Ascending aorta (tissue), 2 donors: ENCODE data around the gene METTL16. TPM values are rescaled to one million over a fixed set of nuclear protein-coding genes. Genes with fewer than 3 reads are reported as not detected.

Experiments
- DNase-seq, 2 donors: peaks; one replicate each; pipeline ENCODE4 v3.0.0-alpha.2; 2019; ENCODE audit warnings: low spot score in 2 of 2
- H3K27ac ChIP-seq, 2 donors: fragments of 200-600 bp; sonication (generic); one replicate each; pipeline ENCODE4 v1.5.1; 2016 to 2017; ENCODE audit warnings: mild to moderate bottlenecking in 1 of 2
- H3K27me3 ChIP-seq: fragments of 200-600 bp; sonication (generic); one replicate; pipeline ENCODE4 v1.5.1; 2017
- H3K36me3 ChIP-seq, 2 donors: fragments of 200-600 bp; sonication (generic); one replicate each; pipeline ENCODE4 v1.5.1; 2016
- H3K4me1 ChIP-seq, 2 donors: fragments of 200-600 bp; sonication (generic); one replicate each; pipeline ENCODE4 v1.5.1; 2016 to 2017; ENCODE audit warnings: mild to moderate bottlenecking in 1 of 2
- H3K4me3 ChIP-seq, 2 donors: fragments of 200-600 bp; sonication (generic); one replicate each; pipeline ENCODE4 v1.5.1; 2016 to 2017; ENCODE audit warnings: mild to moderate bottlenecking in 1 of 2
- H3K9me3 ChIP-seq, 2 donors: fragments of 200-600 bp; sonication (generic); one replicate each; pipeline ENCODE4 v1.5.1; 2016
- intact Hi-C: fragments of 100-400 bp; cut with DNase I; formaldehyde crosslinking; loops from one replicate; pipeline ENCODE4 v1.15.1; 2023
- total RNA-seq: library from RNA; depleted of rRNA; stranded (reverse); fragments of >200 nt; gene quantifications from one replicate; pipeline ENCODE4 v1.1.0, GENCODE V29; 2016
- TF ChIP-seq, protein P1 (sequence below), 3 experiments: fragments of 200-600 bp in 2 of 3; fragments of 450-650 bp in 1 of 3; sonication (generic) in 2 of 3; IDR thresholded peaks; one replicate each; pipeline ENCODE4 v1.5.1; 2016 to 2019; ENCODE audit warnings: antibody characterized with exemption in 3 of 3, mild to moderate bottlenecking in 1 of 3, moderate library complexity in 1 of 3

METTL16 gene
- total RNA-seq, 1 donor from 2014 or later = 15.3 TPM

DNA sequence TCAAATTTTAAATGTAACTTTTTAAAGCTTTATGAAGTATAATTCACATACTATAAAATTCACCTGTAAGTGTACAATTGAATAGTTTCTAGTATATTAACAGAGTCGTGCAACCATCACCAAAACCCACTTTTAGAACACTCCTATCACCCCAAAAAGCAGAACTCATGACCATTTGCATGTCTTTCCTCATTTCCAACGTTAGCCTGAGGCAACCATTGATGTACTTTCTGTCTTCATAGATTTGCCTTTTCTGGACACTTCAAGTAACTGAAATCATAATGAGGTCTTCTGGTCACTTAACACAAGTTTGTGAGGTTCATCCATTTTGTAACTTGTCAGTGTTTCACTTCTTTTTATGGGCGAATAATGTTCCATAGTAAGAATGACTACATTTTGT is 33.2 kb downstream of the METTL16 start:
- Histone ChIP-seq H3K27ac (no peak overlapping the region), H3K4me3 (no peak overlapping the region), H3K4me1 (no peaks in the 10 kb centered on the region), H3K27me3 (no peaks in the 10 kb centered on the region), H3K9me3 (no peaks in the 10 kb centered on the region), H3K36me3 (peaks cover 22 to 34% of the 10 kb centered on the region in 2 donors)
- intact Hi-C loops = no loop called here
- TF ChIP-seq, protein P1, sequence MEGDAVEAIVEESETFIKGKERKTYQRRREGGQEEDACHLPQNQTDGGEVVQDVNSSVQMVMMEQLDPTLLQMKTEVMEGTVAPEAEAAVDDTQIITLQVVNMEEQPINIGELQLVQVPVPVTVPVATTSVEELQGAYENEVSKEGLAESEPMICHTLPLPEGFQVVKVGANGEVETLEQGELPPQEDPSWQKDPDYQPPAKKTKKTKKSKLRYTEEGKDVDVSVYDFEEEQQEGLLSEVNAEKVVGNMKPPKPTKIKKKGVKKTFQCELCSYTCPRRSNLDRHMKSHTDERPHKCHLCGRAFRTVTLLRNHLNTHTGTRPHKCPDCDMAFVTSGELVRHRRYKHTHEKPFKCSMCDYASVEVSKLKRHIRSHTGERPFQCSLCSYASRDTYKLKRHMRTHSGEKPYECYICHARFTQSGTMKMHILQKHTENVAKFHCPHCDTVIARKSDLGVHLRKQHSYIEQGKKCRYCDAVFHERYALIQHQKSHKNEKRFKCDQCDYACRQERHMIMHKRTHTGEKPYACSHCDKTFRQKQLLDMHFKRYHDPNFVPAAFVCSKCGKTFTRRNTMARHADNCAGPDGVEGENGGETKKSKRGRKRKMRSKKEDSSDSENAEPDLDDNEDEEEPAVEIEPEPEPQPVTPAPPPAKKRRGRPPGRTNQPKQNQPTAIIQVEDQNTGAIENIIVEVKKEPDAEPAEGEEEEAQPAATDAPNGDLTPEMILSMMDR (IDR thresholded peaks at IDR 0.05) = no peak
- DNase-seq = no peak

DNA sequence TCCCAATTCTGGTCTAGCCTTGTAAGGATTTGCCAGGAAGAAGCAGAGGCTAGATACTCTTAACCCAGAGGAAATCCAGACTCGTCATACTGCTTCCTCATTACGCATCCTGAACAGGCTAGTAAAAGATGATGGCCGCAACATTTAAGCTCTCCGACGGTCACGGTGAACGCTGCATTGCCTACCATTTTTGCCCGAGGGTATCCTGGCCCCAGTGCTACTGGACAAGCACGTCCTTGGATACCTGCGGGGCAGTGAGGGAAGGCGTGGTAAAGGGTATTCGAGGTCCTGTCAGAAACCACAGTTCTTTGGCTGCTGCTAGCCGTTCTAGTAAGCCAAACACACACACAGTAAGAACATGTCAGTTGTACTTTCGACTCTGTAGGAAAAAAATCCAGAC is 36.6 kb downstream of the METTL16 start:
- H3K27ac ChIP-seq = no peak overlapping the region
- no peaks in the 10 kb centered on the region for H3K9me3 ChIP-seq
- H3K4me3 ChIP-seq = no peak overlapping the region
- DNase-seq = no peak
- no peaks in the 10 kb centered on the region for H3K4me1 ChIP-seq
- TF ChIP-seq, protein P1 (IDR thresholded peaks at IDR 0.05) = no peak
- H3K36me3 ChIP-seq = peaks cover 45 to 63% of the 10 kb centered on the region in 2 donors
- no peaks in the 10 kb centered on the region for H3K27me3 ChIP-seq
- intact Hi-C loops = no loop called here

DNA sequence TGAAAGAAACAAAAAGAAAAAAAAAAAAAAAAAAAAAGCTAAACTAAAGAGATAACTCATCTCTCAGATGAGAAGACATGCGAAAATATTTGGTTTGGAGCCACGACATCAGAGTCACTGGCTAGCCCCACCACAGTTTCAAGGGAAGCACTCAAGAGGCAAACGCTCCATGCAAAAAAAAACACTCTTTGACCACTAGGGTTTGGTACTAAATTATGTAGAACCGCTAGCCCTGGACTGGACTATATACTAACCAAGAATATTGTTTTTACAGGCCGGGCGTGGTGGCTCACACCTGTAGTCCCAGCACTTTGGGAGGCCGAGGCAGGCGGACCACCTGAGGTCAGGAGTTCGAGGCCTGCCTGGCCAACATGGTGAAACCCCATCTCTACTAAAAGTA is 37.3 kb downstream of the METTL16 start:
- Histone ChIP-seq H3K4me3 (no peak overlapping the region), H3K9me3 (no peaks in the 10 kb centered on the region), H3K27ac (no peak overlapping the region), H3K27me3 (no peaks in the 10 kb centered on the region), H3K36me3 (peaks cover 45 to 70% of the 10 kb centered on the region in 2 donors), H3K4me1 (no peaks in the 10 kb centered on the region)
- TF ChIP-seq, protein P1 (IDR thresholded peaks at IDR 0.05) = no peak
- intact Hi-C loops = no loop called here
- no peak for DNase-seq

DNA sequence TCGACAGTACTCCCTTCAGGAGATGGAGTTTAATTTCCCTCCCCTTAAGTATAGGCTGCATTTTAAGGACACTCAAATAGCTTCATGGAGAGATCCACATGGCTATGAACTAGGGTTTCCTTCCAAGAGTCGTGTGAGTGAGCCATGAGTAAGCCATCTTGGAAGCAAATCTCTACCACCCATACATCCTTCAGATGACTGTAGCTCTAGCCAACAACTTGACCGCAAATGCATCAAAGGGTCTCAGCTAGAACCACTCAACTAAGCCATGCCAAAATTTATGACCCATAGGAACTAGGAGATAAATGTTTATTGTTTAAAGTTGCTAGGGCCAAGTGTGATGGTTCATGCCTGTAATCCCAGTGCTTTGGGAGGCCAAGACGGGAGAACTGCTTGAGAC is 43.4 kb downstream of the METTL16 start:
- H3K9me3 ChIP-seq = no peaks in the 10 kb centered on the region
- peaks cover 47 to 73% of the 10 kb centered on the region in 2 donors for H3K36me3 ChIP-seq
- intact Hi-C loops = no loop called here
- H3K4me1 ChIP-seq = no peaks in the 10 kb centered on the region
- H3K27me3 ChIP-seq = no peaks in the 10 kb centered on the region
- no peak for DNase-seq
- H3K4me3 ChIP-seq = no peak overlapping the region
- TF ChIP-seq, protein P1 (IDR thresholded peaks at IDR 0.05) = no peak
- H3K27ac ChIP-seq = no peak overlapping the region

DNA sequence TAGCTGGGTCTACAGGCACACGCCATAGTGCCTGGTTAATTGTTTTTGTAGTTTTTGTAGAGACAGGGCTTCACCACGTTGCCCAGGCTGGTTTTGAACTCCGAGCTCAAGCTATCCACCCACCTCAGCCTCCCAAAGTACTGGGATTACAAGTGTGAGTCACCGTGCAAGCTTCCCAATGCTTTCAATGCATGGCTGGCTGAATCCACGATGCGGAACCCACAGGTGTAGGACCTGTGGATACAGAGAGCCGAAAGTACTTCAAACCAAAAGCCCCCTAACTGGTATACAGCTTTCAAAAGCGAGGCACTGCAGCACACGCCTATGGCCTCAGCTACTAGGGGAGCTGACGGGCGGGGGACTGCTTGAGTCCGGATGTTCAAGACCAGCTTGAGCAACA is 44.8 kb downstream of the METTL16 start:
- intact Hi-C loops = no loop called here
- H3K36me3 ChIP-seq = peaks cover 54 to 74% of the 10 kb centered on the region in 2 donors
- H3K27me3 ChIP-seq = no peaks in the 10 kb centered on the region
- H3K4me1 ChIP-seq = no peaks in the 10 kb centered on the region
- DNase-seq = no peak
- TF ChIP-seq, protein P1 (IDR thresholded peaks at IDR 0.05) = no peak
- no peak overlapping the region for H3K27ac ChIP-seq
- no peaks in the 10 kb centered on the region for H3K9me3 ChIP-seq
- H3K4me3 ChIP-seq = no peak overlapping the region

DNA sequence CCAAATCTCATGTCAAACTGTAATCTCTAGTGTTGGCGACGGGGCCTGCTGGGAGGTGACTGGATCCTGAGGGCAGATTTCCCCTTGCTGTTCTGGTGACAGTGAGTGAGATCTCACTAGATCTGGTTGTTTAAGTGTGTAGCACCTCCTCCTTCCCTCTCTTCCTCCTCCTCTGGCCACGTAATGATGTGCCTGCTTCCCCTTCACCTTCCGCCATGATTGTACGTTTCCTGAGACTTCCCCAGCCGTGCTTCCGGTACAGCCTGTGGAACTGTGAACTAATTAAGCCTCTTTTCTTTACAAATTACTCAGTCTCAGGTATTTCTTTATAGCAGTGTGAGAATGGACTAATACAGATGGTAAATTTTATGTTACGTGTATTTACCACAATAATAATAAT is 49.2 kb downstream of the METTL16 start:
- Histone ChIP-seq H3K4me1 (no peaks in the 10 kb centered on the region), H3K9me3 (no peaks in the 10 kb centered on the region), H3K27me3 (no peaks in the 10 kb centered on the region), H3K27ac (no peak overlapping the region), H3K36me3 (peaks cover 26 to 39% of the 10 kb centered on the region in 2 donors), H3K4me3 (no peak overlapping the region)
- intact Hi-C loops = no loop called here
- TF ChIP-seq, protein P1 (IDR thresholded peaks at IDR 0.05) = no peak
- DNase-seq = no peak
